ENCODE measurements around the gene TIMP2.
"Not testable (repeated sequence)": the region's sequence is repeated elsewhere in the genome, so short reads cannot be mapped to it uniquely, and the experiment has no call there.

Gene TIMP2

DNA sequence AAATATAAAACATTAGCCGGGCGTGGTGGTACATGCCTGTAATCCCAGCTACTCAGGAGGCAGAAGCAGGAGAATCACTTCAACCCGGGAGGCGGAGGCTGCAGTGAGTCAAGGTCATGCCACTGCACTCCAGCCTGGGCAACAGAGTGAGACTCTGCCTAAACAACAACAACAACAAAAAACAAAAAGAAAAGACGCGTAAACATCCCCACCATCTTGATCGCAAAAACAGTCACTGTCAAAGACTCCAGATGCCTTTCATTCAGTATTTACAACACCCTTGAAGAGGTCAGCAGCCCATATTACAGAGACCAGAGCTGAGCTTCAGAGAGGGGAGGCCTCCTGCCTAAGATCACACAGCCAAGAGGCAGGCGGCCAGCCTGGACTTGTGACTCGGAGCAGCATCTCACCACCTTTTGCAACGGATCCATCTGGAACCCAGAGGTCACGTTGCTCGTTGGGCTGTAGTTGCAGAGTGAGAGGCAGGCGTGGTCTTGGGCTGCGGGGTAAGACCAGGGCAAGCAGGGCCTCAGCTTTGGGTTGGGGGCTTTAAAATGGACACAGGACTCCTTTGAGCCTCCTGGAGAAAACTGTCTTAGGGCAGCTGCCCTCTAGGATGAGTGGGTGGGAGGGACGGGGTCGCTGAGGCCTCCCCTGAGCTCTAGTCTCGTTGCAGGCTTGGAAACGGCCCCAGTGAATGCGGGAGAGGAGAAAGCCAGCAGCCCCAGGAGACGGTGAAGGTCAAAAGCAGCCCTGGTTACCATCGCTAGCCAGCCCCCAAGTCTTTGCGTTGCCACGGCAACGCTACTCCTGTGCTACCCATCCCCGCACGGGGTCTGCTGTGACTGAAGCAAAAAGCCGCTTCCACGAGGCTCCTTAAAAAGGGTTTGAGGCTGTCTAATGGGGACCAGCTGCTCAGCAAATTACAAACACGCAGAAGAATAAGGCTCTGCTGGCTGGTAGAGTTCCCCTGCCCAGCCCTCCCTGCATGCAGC, 28.5 kb upstream of the TIMP2 start:
- DNase-seq = no peak

- no peak for DNase-seq
Observed at GRCh38 chr17:78952706-78953105, 27.5 kb upstream of the TIMP2 start.

GRCh38 chr17:78951967-78952551, 26.9 kb upstream of the TIMP2 start:
- DNase-seq = no peak

DNA sequence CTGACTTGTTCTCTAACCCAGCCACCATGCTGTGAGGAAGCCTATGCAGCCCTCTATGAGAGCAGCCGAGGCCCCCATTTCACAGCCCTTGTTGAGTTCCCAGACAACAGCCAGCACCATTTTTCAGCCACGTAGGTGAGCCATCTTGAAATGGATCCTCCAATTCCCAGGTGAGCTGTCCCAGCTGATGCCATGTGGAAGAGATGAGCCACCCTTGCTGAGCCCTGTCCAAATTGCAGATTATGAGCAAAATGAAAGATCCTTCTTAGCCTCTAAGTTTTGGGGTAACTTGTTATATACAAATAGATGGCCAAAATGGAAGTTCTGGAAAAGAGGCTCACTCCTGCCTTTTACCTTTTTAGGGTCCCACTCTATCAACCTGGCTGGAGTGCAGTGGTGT, 25.7 kb upstream of the TIMP2 start:
- DNase-seq = no peak

- DNase-seq = peak; percentile 5
Observed at GRCh38 chr17:78947235-78948149, 22.3 kb upstream of the TIMP2 start.

- DNase-seq = no peak
Observed at GRCh38 chr17:78946631-78947030, 21.4 kb upstream of the TIMP2 start.

- DNase-seq = no peak
Observed at GRCh38 chr17:78946131-78946530, 20.9 kb upstream of the TIMP2 start.

GRCh38 chr17:78945455-78945854, 20.3 kb upstream of the TIMP2 start:
- not testable (repeated sequence) for DNase-seq

DNA sequence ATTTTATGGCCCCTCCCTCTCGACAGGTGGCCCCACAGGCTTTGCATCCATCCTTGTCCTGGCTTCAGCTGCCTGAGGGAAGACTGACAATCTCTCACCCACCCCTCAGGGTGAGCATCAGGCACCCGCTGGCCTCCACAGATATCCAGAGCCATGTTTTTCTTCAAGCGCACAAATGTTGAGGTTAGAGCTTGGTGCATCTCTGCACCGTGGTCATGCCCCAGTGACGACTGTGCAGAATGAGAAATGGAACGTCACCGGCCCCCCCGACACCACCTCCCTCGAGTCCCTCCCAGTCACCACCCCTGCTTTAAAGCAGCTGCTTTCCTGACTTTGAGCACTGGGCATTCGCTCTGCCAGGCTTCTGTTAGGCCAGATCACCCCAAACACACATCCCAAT, 19.8 kb upstream of the TIMP2 start:
- DNase-seq = no peak

GRCh38 chr17:78944026-78944425, 18.8 kb upstream of the TIMP2 start:
- no peak for DNase-seq

GRCh38 chr17:78940708-78941107, 15.5 kb upstream of the TIMP2 start:
- DNase-seq = no peak

GRCh38 chr17:78940258-78940657, 15.1 kb upstream of the TIMP2 start:
- no peak for DNase-seq

DNA sequence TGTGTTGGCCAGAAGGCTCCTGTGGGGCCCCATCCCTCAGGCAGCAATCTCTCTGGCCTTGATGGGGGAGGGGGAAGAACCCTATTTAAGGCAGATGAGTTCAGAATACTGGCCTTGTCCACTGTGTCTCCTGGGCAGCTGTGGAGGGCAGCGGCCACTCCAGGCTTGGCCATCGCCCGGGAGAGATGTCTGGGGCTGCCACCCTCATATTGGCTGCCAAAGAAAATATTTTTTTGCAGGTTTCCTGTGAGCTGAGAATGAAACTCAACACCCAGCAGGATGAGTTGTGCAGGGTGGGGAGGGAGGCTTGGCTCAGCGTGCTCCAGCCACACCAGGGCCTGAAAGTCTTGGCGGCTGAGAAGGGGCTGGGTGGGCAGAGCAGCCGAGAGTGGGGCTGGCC, 14.4 kb upstream of the TIMP2 start:
- DNase-seq = no peak

GRCh38 chr17:78937561-78937960, 12.4 kb upstream of the TIMP2 start:
- no peak for DNase-seq

DNA sequence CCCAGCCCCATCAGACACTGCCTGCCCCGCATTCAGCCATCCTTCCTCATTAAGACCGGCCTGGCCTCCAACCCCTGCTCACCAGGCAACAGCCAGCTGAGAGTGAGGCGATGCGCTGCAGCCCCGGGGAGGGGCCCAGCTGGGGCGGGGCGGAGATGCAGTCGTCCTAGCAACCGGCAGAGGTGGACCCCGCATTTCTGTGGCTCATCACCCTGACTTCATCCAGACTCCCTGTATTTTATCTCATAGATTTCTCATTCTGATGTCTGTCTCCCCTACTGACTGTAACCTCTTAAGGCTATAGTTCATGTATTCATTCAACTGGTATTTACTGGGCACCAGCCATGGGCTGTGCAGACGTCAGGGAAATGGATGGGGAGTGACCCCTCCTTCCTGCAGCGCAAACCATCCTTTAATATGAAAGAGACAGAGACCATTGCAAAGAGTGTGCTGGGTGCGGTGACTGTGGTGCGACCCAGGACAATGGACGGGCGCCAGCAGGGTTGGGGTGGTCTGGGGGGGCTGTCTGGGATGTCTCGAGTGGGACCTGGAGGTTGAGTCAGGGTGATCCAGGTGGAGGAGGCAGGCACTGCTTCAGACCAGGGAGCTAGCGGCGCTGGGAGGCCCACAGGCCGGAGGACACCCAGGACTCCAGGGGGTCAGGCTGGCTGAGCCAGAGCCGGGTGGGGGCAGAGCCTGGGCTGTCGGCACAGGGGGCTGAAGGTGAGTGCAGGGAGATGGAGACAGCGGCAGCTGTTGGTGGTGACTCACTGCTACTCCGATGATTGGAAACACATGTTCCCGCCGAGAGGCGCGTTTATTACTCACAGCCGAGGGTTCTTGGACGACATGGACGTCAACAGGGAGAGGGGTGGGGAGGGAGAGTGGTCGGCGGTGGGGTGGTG, 10.5 kb upstream of the TIMP2 start:
- DNase-seq = no peak

DNA sequence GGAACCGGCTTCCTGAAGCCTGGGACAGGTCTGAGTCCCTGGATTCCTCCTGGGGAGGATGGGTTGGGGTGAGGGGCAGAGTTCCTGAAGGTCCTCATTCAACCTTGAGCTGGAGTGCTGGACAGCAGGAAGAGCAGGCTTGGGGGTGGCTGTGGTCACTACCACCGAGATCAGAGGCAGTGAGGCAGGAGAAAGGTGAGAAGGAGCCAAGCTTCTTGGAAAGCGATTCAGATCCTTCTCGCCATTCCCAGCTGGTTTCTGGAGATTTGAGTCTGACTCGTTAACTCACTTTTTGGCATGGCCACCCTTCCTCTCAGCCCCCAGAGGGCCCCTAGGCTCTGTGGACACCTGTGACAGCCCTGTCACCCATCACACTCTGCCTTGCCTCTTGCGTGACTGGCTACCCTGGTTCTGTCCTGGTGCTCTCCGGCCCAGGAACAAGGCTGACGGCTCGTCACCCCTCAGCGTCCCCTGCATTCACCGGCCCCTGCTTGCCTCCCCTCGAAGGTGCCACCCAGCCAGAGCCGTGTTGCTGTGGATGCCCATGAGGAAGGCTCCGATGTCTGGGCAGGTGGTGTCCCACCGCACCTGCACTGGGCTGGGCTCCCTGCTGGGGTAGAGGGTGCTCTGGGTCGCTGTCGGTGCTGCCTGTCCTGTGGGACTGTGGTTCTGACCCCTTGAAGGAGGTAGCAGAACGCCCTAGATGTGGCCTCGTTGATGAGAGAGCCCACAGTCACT, 9.7 kb upstream of the TIMP2 start:
- no peak for DNase-seq

DNA sequence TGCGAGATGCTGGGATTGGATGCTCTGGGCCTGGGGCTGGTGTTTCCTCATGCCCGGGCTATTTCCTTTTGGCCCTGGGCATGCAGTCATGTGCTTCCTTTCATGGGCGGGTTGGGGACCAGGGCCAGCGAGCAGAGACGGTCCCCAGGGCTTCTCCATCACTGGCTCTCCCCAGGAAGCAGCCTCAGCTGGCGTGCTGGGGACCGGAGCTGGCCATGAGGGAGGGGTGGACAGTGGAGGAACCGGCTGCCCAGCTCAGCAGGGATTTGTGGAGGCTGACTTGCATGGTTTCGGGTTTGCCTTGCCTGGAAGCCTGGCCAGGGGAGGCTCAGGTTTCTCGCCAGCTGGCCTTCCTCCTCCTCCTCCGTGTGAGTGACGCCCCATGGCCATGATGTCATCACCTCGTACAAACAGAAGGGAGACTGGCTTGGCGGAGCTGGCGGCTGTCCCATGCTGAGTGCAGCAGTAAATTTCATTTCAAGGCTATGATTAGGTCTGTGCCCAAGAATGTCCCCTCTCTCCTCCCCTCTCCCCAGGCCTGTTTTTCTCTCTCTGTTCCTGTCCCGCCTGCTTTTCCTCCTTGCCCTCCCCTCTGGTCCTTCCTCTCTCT, 8.9 kb upstream of the TIMP2 start:
- DNase-seq = peak; percentile 18

GRCh38 chr17:78933025-78933958, 8.1 kb upstream of the TIMP2 start:
- DNase-seq = no peak

DNA sequence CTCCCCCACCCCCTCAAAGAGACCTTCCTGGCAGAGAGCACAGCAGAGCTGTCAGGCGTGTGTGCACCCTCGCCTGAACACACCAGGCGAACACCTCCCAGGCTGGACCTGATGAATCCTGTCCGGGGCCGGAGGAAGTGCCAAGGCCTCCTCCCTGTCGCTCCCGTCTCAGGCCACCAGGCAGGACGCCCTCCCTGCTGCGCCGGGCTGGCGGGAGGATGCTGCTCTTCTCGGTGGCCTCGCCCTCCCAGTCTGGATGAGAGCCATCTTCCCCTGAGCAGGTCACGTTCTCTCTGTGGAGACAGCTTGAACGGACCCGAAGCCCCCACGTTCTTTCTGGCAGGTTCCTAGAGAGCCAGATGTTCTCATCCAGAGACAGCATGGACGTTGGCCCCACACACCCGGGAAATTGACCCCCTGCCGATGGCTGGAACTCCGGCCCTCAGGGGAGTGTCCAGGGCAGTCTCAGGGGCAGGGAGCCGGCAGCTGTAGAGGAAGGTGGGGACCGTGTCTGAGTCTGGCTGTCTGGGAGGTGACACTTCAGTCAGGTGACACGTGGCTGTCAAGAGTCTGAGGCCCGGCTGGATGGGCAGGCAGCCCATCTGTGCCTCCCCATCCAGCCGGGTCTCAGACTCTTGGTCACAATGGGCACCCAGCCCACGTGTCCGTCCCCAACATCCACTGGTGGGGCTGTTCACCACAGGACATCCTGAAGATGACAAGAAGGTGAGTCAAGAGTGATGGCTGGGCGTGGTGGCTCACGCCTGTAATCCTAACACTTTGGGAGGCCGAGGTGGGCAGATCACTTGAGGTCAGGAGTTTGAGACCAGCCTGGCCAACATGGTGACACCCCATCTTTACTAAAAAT, 5.0 kb upstream of the TIMP2 start:
- DNase-seq = no peak

Measured in OCI-M1 (cell line).